Liver (tissue), 3 donors: ENCODE data around the gene SLC24A3.

ENCODE experiments used
- HNF4A ChIP-seq, 2 donors: conservative IDR thresholded peaks; 2 replicates each; pipeline ENCODE4 v1.6.1; 2016; ENCODE audit warnings: antibody characterized with exemption in 2 of 2, mild to moderate bottlenecking in 2 of 2
- RXRA ChIP-seq, 2 donors: IDR thresholded peaks; 2 replicates each; pipeline ENCODE4 v1.6.1; 2017 to 2018; ENCODE audit warnings: antibody characterized with exemption in 2 of 2, mild to moderate bottlenecking in 1 of 2
- YY1 ChIP-seq: IDR thresholded peaks from 2 replicates; pipeline ENCODE4 v1.6.1; 2016; ENCODE audit warnings: antibody characterized with exemption, mild to moderate bottlenecking
- TF ChIP-seq, protein P1 (sequence below): fragments of 150-350 bp; IDR thresholded peaks from 2 replicates; pipeline ENCODE4 v1.5.1; 2017; ENCODE audit warnings: improper control_type of control experiment, low read depth, low read length; ENCODE audit not compliant: missing input control
- donor health status: healthy.
- donor health status: healthy.

DNA sequence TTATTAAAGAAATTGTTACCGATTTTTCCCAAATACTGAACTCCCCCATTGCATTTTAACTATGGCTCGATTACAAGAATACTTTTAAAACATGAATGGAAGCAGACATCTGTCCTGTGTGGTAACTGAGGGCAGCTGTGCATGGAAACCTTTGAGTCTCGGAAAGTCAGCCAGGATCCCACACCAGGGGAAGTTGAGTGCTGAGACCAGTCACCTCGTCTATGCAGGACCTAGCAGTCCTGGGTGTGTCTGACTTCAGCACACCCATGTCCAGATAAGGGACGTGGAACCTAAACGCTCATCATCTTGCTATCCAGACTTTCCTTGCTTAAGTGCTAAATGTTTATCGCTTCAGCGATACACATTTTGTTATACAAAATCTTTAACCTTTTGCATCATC lies 551.8 kb downstream of the SLC24A3 start:
- TF ChIP-seq HNF4A (conservative IDR thresholded peaks at IDR 0.05) = no peak
- TF ChIP-seq, protein P1, sequence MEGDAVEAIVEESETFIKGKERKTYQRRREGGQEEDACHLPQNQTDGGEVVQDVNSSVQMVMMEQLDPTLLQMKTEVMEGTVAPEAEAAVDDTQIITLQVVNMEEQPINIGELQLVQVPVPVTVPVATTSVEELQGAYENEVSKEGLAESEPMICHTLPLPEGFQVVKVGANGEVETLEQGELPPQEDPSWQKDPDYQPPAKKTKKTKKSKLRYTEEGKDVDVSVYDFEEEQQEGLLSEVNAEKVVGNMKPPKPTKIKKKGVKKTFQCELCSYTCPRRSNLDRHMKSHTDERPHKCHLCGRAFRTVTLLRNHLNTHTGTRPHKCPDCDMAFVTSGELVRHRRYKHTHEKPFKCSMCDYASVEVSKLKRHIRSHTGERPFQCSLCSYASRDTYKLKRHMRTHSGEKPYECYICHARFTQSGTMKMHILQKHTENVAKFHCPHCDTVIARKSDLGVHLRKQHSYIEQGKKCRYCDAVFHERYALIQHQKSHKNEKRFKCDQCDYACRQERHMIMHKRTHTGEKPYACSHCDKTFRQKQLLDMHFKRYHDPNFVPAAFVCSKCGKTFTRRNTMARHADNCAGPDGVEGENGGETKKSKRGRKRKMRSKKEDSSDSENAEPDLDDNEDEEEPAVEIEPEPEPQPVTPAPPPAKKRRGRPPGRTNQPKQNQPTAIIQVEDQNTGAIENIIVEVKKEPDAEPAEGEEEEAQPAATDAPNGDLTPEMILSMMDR = no peak
- TF ChIP-seq YY1 = no peak
- no peak for TF ChIP-seq RXRA (IDR thresholded peaks at IDR 0.05)
